Ovary (tissue), 9 donors: ENCODE results near the gene MYRF. TPM values are rescaled to one million over a fixed set of nuclear protein-coding genes. Genes with fewer than 3 reads are reported as not detected.

Experiments used
- DNase-seq, 5 donors: peaks; one replicate each; pipeline ENCODE4 v3.0.0-alpha.2; 2019 to 2020
- H3K27ac ChIP-seq, 2 donors: fragments of 200-600 bp; one replicate each; pipeline versions ENCODE4 v1.5.1 to v1.8.0; 2019 to 2022
- H3K27me3 ChIP-seq: fragments of 200-600 bp; one replicate; pipeline ENCODE4 v1.8.0; 2022
- H3K36me3 ChIP-seq: fragments of 200-600 bp; sonication (generic); one replicate; pipeline ENCODE4 v1.5.1; 2019
- H3K4me1 ChIP-seq: one replicate; pipeline ENCODE4 v1.8.1; 2013; ENCODE audit warnings: mild to moderate bottlenecking, moderate library complexity; ENCODE audit not compliant: insufficient read depth
- H3K4me3 ChIP-seq: fragments of 200-600 bp; sonication (generic); one replicate; pipeline ENCODE4 v1.5.1; 2017
- H3K9me3 ChIP-seq, 2 donors: fragments of 200-600 bp in 1 of 2; sonication (generic) in 1 of 2; one replicate each; pipeline versions ENCODE4 v1.5.1 to v1.8.1; 2013 to 2019; ENCODE audit warnings: mild to moderate bottlenecking in 1 of 2, moderate library complexity in 1 of 2
- CTCF ChIP-seq, 3 donors: fragments of 450-650 bp in 2 of 3; fragments of 200-600 bp in 1 of 3; IDR thresholded peaks; one replicate each; pipeline versions ENCODE4 v1.5.1 to v1.8.0; 2016 to 2022; ENCODE audit warnings: antibody characterized with exemption in 3 of 3, mild to moderate bottlenecking in 1 of 3
- EP300 ChIP-seq: sonication (generic); formaldehyde crosslinking; IDR thresholded peaks from one replicate; pipeline ENCODE4 v1.6.1; 2017; ENCODE audit warnings: antibody characterized with exemption
- POLR2A ChIP-seq: fragments of 450-650 bp; IDR thresholded peaks from one replicate; pipeline ENCODE4 v1.6.1; 2017; ENCODE audit warnings: antibody characterized with exemption, mild to moderate bottlenecking, moderate library complexity
- WGBS, 3 donors: extraction: QIAGEN DNeasy Blood & Tissue Kit in 1 of 3; methylation state at CpG; one replicate each; pipeline versions ENCODE4 v1.1.5 to v1.1.7; 2013 to 2017; 5-methylcytosine and 5-hydroxymethylcytosine counted together
- intact Hi-C, 4 donors: fragments of 100-400 bp; cut with DNase I; formaldehyde crosslinking; loops; one replicate each; pipeline versions ENCODE4 v1.11.0 to v1.15.1; 2022 to 2023
- polyA plus RNA-seq, 2 donors: library from polyadenylated mRNA; stranded (reverse); fragments of 200-250 nt in 1 of 2; fragments of 350-450 nt in 1 of 2; fragmentation: Illumina TruSeq in 1 of 2; extraction: RNeasy Lipid Tissue Mini Kit (QIAGEN cat#74804) in 1 of 2; gene quantifications; one replicate each; pipeline ENCODE4 v1.2.3, GENCODE V29; 2013 to 2014
- total RNA-seq, 7 donors: library from RNA; depleted of rRNA in 2 of 7; stranded (reverse); fragments of >200 nt in 2 of 7; fragmentation: NEBNext Ultra II Directional in 3 of 7; extraction: Animal tissue kit (Norgen Biotek cat#: 25700) in 3 of 7; gene quantifications; one replicate each; pipeline versions ENCODE4 v1.1.0 to v1.2.4, GENCODE V29; 2016 to 2023
- donor health status: DM: no; HTN: no; CAD: no; lungs with moderate emphysema.
- donor health status: DM: no; HTN: no; CAD: no.
- donor health status: Bipolar disorder and iron deficiency.
- donor health status: DM: yes; HTN: yes; CAD: no.
- donor health status: DM: no; HTN: no; CAD: no.
- donor health status: DM: yes; HTN: yes; CAD: no.

The MYRF gene
- total and polyA plus RNA-seq, 9 donors = 6.6 to 109 (median 23.3) TPM

GRCh38 chr11:61713464-61713863 is 39.0 kb upstream of the MYRF start:
- TF ChIP-seq EP300 (no peak), POLR2A (no peak), CTCF (IDR thresholded peaks at IDR 0.05) (no peak)
- Histone ChIP-seq H3K27me3 (no peaks in the 10 kb centered on the region), H3K4me3 (no peak overlapping the region), H3K4me1 (peaks cover 3% of the 10 kb centered on the region), H3K27ac (no peak overlapping the region), H3K9me3 (no peaks in the 10 kb centered on the region), H3K36me3 (no peaks in the 10 kb centered on the region)
- DNase-seq = no peak
- intact Hi-C loops = no loop called here
- WGBS, 3 donors = 65 to 67% (median 66%) methylated on average over 8 to 9 of the region's 9 CpGs

- no peak for DNase-seq
- Histone ChIP-seq H3K9me3 (no peaks in the 10 kb centered on the region), H3K36me3 (no peaks in the 10 kb centered on the region), H3K27me3 (no peaks in the 10 kb centered on the region), H3K27ac (no peak overlapping the region), H3K4me3 (no peak overlapping the region), H3K4me1 (peaks cover 3% of the 10 kb centered on the region)
- intact Hi-C loops = no loop called here
- 53 to 78% (median 58%) methylated on average over 5 of the region's 5 CpGs for WGBS, 3 donors
- TF ChIP-seq EP300 = no peak
- no peak for TF ChIP-seq CTCF (IDR thresholded peaks at IDR 0.05)
- TF ChIP-seq POLR2A = no peak
Observed at GRCh38 chr11:61713906-61714305, 38.5 kb upstream of the MYRF start.

- 63 to 77% (median 68%) methylated on average over 6 of the region's 6 CpGs for WGBS, 3 donors
- H3K4me3 ChIP-seq = no peak overlapping the region
- no peaks in the 10 kb centered on the region for H3K36me3 ChIP-seq
- DNase-seq = no peak
- H3K27ac ChIP-seq = no peak overlapping the region
- H3K9me3 ChIP-seq = no peaks in the 10 kb centered on the region
- H3K27me3 ChIP-seq = no peaks in the 10 kb centered on the region
- H3K4me1 ChIP-seq = peaks cover 3% of the 10 kb centered on the region
- TF ChIP-seq POLR2A = no peak
- TF ChIP-seq CTCF (IDR thresholded peaks at IDR 0.05) = no peak
- no peak for TF ChIP-seq EP300
- intact Hi-C loops = no loop called here
Observed at GRCh38 chr11:61714316-61714715, 38.1 kb upstream of the MYRF start.

DNA sequence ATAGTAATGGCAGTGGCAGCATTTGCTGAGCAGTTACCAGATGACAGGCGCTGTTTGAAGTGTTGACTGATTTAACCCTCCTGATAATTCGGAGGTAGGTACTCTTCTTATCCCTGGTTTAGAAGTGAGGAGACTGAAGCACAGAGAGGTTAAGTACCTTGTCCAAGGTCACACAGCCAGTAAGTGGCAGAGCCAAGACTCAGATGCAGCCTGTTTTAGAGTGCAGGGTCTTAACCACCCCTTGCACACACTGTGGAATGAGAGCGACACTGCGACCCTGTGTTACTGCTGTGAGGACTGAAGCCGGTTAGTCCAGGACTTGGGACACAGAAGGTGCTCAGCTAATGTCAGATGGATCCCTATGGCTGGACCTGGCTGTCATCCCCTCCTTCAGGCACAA is 37.5 kb upstream of the MYRF start:
- no peak for TF ChIP-seq EP300
- TF ChIP-seq CTCF (IDR thresholded peaks at IDR 0.05) = no peak
- no peak for TF ChIP-seq POLR2A
- intact Hi-C loops = no loop called here

DNA sequence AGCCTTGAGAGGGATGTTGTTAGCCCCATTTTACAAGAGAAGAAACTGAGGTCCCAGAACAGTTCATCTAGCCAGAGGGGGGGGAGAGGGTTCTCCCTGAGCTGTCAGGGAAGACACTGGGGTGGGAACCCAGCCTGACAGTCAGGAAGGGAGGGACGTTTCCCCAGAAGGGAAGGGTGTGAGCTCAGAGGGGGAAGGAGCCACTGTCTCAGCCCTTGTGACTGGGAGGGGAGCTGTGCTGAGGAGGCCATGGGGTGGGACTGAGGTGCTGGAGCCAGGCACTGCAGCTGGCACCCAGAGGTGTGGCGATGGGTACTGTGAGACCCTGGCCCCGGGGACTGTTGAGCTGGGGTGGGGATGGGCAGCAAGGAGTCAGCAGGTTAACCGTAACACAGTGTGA is 36.6 kb upstream of the MYRF start:
- H3K4me3 ChIP-seq = no peak overlapping the region
- WGBS, 3 donors = 79 to 88% (median 80%) methylated on average over 4 of the region's 4 CpGs
- no peaks in the 10 kb centered on the region for H3K27me3 ChIP-seq
- DNase-seq = no peak
- no peak for TF ChIP-seq CTCF (IDR thresholded peaks at IDR 0.05)
- TF ChIP-seq EP300 = no peak
- no peak for TF ChIP-seq POLR2A
- intact Hi-C loops = no loop called here
- H3K27ac ChIP-seq = no peak overlapping the region
- H3K4me1 ChIP-seq = peaks cover 3% of the 10 kb centered on the region
- no peaks in the 10 kb centered on the region for H3K9me3 ChIP-seq
- no peaks in the 10 kb centered on the region for H3K36me3 ChIP-seq

More for the DNA sequence above, 37.5 kb upstream of the MYRF start:
- Histone ChIP-seq H3K36me3 (no peaks in the 10 kb centered on the region), H3K27ac (no peak overlapping the region), H3K4me3 (no peak overlapping the region), H3K9me3 (no peaks in the 10 kb centered on the region), H3K4me1 (peaks cover 3% of the 10 kb centered on the region), H3K27me3 (no peaks in the 10 kb centered on the region)
- DNase-seq = no peak
- 96 to 97% (median 96%) methylated on average over 5 of the region's 5 CpGs for WGBS, 3 donors
